ENCODE measurements around the gene RSRP1. TPM values are rescaled to one million over a fixed set of nuclear protein-coding genes. Genes with fewer than 3 reads are reported as not detected.

The RSRP1 gene
- total and polyA plus RNA-seq, 2 of the 13 experiments (the other 11 are each of a cell fraction or from before 2014, with no cell fraction given) = 43.9 to 52.8 TPM

GRCh38 chr1:25232027-25232865 lies 15.0 kb downstream of the RSRP1 start, which contains the start of gene SYF2 (continued):
- peak; percentile 90 for TF ChIP-seq ZNF574 (CRISPR knock-in tag; IDR thresholded peaks at IDR 0.05)
- peak; percentile 90 for TF ChIP-seq NR2C2 (CRISPR knock-in tag; IDR thresholded peaks at IDR 0.05; ENCODE audit: borderline replicate concordance)
- 0 out of 2 replicates have a peak, but pooled peaks have one; percentile 36 for TF ChIP-seq ZBTB37 (CRISPR knock-in tag; IDR thresholded peaks at IDR 0.05)
- TF ChIP-seq HOXA5 (CRISPR knock-in tag; IDR thresholded peaks at IDR 0.05) = peak; percentile 46; the same call in 1 of the 2 replicates
- TF ChIP-seq CBX5 (CRISPR knock-in tag; IDR thresholded peaks at IDR 0.05; ENCODE audit: borderline replicate concordance) = peak; percentile 32; the same call in 1 of the 2 replicates
- TF ChIP-seq EED (CRISPR knock-in tag; IDR thresholded peaks at IDR 0.05) = peak; percentile 56; the same call in 1 of the 2 replicates
- 0 out of 2 replicates have a peak, but pooled peaks have one; percentile 18 for TF ChIP-seq CAMTA2 (CRISPR knock-in tag; IDR thresholded peaks at IDR 0.05; ENCODE audit: borderline replicate concordance)
- peak; percentile 72 for TF ChIP-seq ASH2L (IDR thresholded peaks at IDR 0.05; ENCODE audit: insufficient read length, low read depth, low read length)
- peak; percentile 100 for TF ChIP-seq FOXK1 (CRISPR knock-in tag; IDR thresholded peaks at IDR 0.05; ENCODE audit: borderline replicate concordance, low read depth)
- 0 out of 2 replicates have a peak, but pooled peaks have one; percentile 39 for TF ChIP-seq NFAT5 (CRISPR knock-in tag; IDR thresholded peaks at IDR 0.05)
- peak; percentile 90 for TF ChIP-seq KMT2B (CRISPR knock-in tag; IDR thresholded peaks at IDR 0.05)
- 0 out of 2 replicates have a peak, but pooled peaks have one; percentile 25 for TF ChIP-seq CBFB (CRISPR knock-in tag; IDR thresholded peaks at IDR 0.05)
- TF ChIP-seq SALL1 (CRISPR knock-in tag; IDR thresholded peaks at IDR 0.05) = peak; percentile 63; the same call in 1 of the 2 replicates
- TF ChIP-seq MZF1 (CRISPR knock-in tag; IDR thresholded peaks at IDR 0.05; ENCODE audit: borderline replicate concordance) = no peak
- TF ChIP-seq ELF1 (CRISPR knock-in tag; IDR thresholded peaks at IDR 0.05) = peak; percentile 100
- TF ChIP-seq ZNF121 (CRISPR knock-in tag; IDR thresholded peaks at IDR 0.05) = no peak
- peak; percentile 38; the same call in 1 of the 2 replicates for TF ChIP-seq ESRRA (CRISPR knock-in tag; IDR thresholded peaks at IDR 0.05; ENCODE audit: low read depth)
- TF ChIP-seq THAP11 (CRISPR knock-in tag; IDR thresholded peaks at IDR 0.05) = peak; percentile 85
- peak; percentile 24; the same call in 1 of the 2 replicates for TF ChIP-seq ZNF580 (CRISPR knock-in tag; IDR thresholded peaks at IDR 0.05; ENCODE audit: borderline replicate concordance, low read depth)
